D721Med (cell line): ENCODE results near the gene NSMF.

ENCODE experiments used
- DNase-seq: peaks from one replicate; pipeline ENCODE4 v3.0.0; 2011; ENCODE audit warnings: low spot score; ENCODE audit not compliant: insufficient read length
- FAIRE-seq: peaks from 2 replicates; lab custom pipeline; 2011; peaks lifted over from hg19 to GRCh38; lab: Jason Lieb, UNC
- CTCF ChIP-seq: IDR thresholded peaks from 2 replicates; pipeline ENCODE4 v1.5.1; 2012; ENCODE audit warnings: mild to moderate bottlenecking, control low read depth; ENCODE audit not compliant: insufficient read depth; ENCODE audit errors: missing control alignments

NSMF gene

GRCh38 chr9:137437691-137438590 is 21.2 kb downstream of the NSMF start:
- FAIRE-seq (no peak), DNase-seq (no peak)
- no peak for TF ChIP-seq CTCF

GRCh38 chr9:137436761-137437600 is 22.2 kb downstream of the NSMF start:
- no peak for DNase-seq
- no peak for FAIRE-seq
- TF ChIP-seq CTCF = no peak

- FAIRE-seq (no peak), DNase-seq (no peak)
- TF ChIP-seq CTCF = no peak
These were observed 23.0 kb downstream of the NSMF start for GRCh38 chr9:137435980-137436760.

GRCh38 chr9:137435381-137435891 is 23.7 kb downstream of the NSMF start:
- FAIRE-seq (no peak), DNase-seq (no peak)
- TF ChIP-seq CTCF = no peak

GRCh38 chr9:137434498-137435380 is 24.4 kb downstream of the NSMF start:
- DNase-seq (no peak), FAIRE-seq (no peak)
- TF ChIP-seq CTCF = no peak

- FAIRE-seq (no peak), DNase-seq (no peak)
- TF ChIP-seq CTCF = no peak
These were observed 25.2 kb downstream of the NSMF start for GRCh38 chr9:137433916-137434431.
